M059J (cell line): Measurements from ENCODE around the gene RTBDN. TPM values are rescaled to one million over a fixed set of nuclear protein-coding genes. Genes with fewer than 3 reads are reported as not detected.
"Not testable (repeated sequence)": the region's sequence is repeated elsewhere in the genome, so short reads cannot be mapped to it uniquely, and the experiment has no call there.

Experiments
- DNase-seq: peaks from one replicate; pipeline ENCODE4 v3.0.0-alpha.2; 2012; ENCODE audit warnings: low read depth
- total RNA-seq: library from RNA; depleted of rRNA; stranded (reverse); fragments of >200 nt; shearing (Covaris generic); gene quantifications from 2 replicates; pipeline ENCODE4 v1.2.3, GENCODE V29; 2014

RTBDN gene
- total RNA-seq, 1 experiment from 2014 or later, result 0.52 TPM

GRCh38 chr19:12825254-12826131 is 8.9 kb downstream of the RTBDN start:
- no peak for DNase-seq

GRCh38 chr19:12821761-12822160 is 12.6 kb downstream of the RTBDN start:
- DNase-seq, result peak; percentile 45

GRCh38 chr19:12817810-12818209 is 16.6 kb downstream of the RTBDN start:
- DNase-seq, result not testable (repeated sequence)

- DNase-seq, result not testable (repeated sequence)
These were observed 17.2 kb downstream of the RTBDN start for GRCh38 chr19:12817188-12817587.

- no peak for DNase-seq
These were observed 19.3 kb downstream of the RTBDN start for GRCh38 chr19:12815088-12815487.

- peak; percentile 88 for DNase-seq
These were observed 27.9 kb downstream of the RTBDN start, which contains the start of gene RNASEH2A for GRCh38 chr19:12806242-12807081. TSS of gene RNASEH2A (plus strand) at chr19:12806584. CDS start at chr19:12806674, 90 bp downstream.

GRCh38 chr19:12804051-12804450 is 30.3 kb downstream of the RTBDN start:
- DNase-seq, result no peak

- DNase-seq, result peak; percentile 9
These were observed 31.9 kb downstream of the RTBDN start for GRCh38 chr19:12802267-12803106.

- peak; percentile 49 for DNase-seq
These were observed 32.7 kb downstream of the RTBDN start, which contains the start of the genes PRDX2 and THSD8 for GRCh38 chr19:12801466-12802266. TSS of gene PRDX2 (minus strand) at chr19:12801800. CDS start at chr19:12801261, 539 bp downstream. TSS of gene THSD8 (plus strand) at chr19:12802069. CDS start at chr19:12802072, 3 bp downstream.

- DNase-seq, result no peak
These were observed 33.4 kb downstream of the RTBDN start for GRCh38 chr19:12800923-12801465.

GRCh38 chr19:12800466-12800770 is 34.0 kb downstream of the RTBDN start:
- no peak for DNase-seq

- DNase-seq, result no peak
These were observed 34.5 kb downstream of the RTBDN start for GRCh38 chr19:12799742-12800465.

- DNase-seq, result not testable (repeated sequence)
These were observed 36.8 kb downstream of the RTBDN start for GRCh38 chr19:12797607-12798006.

- no peak for DNase-seq
These were observed 37.2 kb downstream of the RTBDN start for GRCh38 chr19:12797141-12797587.

GRCh38 chr19:12796146-12797071 is 38.0 kb downstream of the RTBDN start:
- peak; percentile 76 for DNase-seq

- no peak for DNase-seq
These were observed 39.4 kb downstream of the RTBDN start for GRCh38 chr19:12794971-12795381.

GRCh38 chr19:12794196-12794941 is 40.0 kb downstream of the RTBDN start:
- DNase-seq, result peak; percentile 46
